Retinal pigment epithelial cell (primary cell): ENCODE data around the gene BRAF.
"Not testable (repeated sequence)": the region's sequence is repeated elsewhere in the genome, so short reads cannot be mapped to it uniquely, and the experiment has no call there.

Experiments used
- DNase-seq: peaks from one replicate; pipeline ENCODE4 v3.0.0-alpha.2; 2010; ENCODE audit warnings: low read depth
- H3K4me3 ChIP-seq: 2 replicates; pipeline ENCODE4 v1.5.1; 2011; ENCODE audit warnings: mild to moderate bottlenecking, low read length, control low read depth, moderate library complexity
- TF ChIP-seq, protein P1 (sequence below): conservative IDR thresholded peaks from 2 replicates; pipeline ENCODE4 v1.5.1; 2011; ENCODE audit warnings: low read depth, low read length, control low read depth, inconsistent platforms

BRAF gene

DNA sequence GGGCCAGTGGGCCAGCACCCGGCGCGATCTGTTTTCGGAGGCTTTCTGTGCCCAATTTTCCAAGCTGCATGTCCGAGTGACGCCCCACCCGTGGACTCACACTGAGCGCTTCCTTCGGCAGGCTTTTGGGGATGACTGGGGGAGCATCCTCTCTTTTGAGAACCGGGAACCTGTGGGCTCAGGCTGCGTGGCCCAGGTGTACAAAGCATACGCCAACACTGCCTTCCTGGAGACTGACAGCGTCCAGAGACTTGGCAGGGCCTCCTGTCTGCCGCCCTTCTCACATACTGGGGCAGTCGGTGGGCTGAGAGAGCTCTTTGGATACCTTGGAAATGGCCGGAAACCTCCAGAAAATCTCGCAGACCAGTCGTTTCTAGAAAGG lies 251.0 kb downstream of the BRAF start:
- H3K4me3 ChIP-seq: peak overlapping the region; percentile 55
- TF ChIP-seq, protein P1, sequence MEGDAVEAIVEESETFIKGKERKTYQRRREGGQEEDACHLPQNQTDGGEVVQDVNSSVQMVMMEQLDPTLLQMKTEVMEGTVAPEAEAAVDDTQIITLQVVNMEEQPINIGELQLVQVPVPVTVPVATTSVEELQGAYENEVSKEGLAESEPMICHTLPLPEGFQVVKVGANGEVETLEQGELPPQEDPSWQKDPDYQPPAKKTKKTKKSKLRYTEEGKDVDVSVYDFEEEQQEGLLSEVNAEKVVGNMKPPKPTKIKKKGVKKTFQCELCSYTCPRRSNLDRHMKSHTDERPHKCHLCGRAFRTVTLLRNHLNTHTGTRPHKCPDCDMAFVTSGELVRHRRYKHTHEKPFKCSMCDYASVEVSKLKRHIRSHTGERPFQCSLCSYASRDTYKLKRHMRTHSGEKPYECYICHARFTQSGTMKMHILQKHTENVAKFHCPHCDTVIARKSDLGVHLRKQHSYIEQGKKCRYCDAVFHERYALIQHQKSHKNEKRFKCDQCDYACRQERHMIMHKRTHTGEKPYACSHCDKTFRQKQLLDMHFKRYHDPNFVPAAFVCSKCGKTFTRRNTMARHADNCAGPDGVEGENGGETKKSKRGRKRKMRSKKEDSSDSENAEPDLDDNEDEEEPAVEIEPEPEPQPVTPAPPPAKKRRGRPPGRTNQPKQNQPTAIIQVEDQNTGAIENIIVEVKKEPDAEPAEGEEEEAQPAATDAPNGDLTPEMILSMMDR: no peak
- DNase-seq: no peak

DNA sequence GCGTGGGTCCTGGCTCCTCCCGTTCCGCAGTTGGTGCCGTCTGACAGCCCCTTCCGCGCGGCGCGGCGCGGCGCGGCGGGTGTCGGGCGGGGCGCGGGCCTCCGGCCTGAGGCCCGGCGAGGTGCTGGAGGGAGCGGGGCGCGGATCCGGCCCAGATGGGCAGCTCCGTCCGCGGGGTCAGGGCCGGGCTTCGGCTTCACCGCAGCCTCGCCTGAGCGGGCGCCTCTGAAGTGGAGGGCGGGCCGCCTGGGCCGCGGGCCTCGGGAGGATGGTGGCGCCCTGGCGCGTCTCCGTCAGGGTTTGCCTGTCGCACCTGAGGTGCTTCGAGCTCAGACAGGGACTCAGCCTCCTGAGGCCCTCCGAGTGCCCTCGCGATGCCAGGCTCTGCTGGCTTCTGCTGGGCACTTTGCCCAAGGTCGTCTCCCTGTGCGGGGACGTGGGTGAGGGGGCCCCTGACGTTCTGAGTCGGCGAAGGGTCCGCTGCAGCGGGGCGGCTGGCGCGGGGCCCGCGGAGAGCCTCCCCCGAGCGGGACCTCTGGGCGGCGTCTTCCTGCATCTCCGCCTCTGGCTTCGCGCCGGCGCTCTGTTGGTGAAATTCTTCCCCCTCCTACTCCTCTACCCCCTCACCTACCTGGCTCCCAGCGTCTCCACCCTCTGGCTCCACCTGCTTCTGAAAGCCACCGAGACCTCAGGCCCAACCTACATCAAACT lies 251.5 kb downstream of the BRAF start:
- no peak for DNase-seq
- TF ChIP-seq, protein P1: no peak
- peak overlapping the region; percentile 55 for H3K4me3 ChIP-seq

DNA sequence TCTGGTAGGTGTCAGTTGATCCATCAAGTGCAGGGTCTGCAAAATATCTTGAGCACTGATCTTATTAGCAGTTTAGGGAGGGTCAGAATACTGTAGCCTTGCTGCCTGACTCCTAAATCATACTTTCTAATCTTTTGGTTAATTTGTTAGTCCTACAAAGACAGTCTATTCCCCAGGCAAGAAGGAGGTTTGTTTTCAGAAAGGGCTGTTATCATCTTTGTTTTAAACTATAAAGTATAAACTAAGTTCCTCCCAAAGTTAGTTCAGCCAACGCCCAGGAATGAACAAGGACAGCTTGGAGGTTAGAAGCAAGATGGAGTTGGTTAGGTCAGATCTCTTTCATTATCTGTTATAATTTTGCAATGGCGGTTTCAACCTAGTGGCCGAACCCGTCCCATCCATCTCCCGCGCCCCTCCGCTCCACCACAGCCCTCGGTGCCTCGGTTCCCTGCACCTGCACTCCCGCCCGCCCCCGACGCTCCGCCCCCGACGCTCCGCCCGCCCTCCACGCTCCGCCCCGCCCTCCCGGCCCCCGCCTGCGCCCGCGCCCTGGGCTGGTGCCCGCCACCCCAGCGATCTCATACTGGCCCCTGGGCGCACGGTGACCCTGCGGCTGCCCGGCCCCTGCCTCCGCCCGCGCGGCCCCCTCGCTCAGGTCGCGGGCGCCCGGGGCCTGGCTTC lies 252.2 kb downstream of the BRAF start, which contains the start of gene ADCK2:
Gene ADCK2, plus strand, starts transcription at position 564 of the 681 bp plus-strand sequence. CDS start 386 bp downstream, outside the sequence.
- TF ChIP-seq, protein P1: no peak
- H3K4me3 ChIP-seq: peak within 1 kb of the TSS; percentile 55
- no peak for DNase-seq

DNA sequence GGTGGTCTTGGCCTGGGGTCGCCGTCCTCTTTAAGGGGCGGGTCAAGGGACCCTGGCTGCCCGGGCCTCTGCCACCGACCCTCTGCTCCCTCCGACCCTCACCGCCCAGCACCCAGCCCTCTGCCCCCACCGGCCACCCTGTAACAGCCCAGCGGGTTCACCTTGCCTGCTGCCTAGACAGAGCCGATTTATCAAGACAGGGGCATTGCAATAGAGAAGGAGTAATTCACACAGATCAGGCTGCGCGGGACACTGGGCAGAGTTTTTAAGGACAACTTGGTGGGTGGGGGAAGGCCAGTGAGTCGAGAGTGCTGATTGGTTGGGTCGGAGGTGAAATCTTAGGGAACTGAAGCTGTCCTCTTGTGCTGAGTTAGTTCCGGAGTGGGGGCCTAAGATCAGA lies 252.8 kb downstream of the BRAF start:
- no peak for DNase-seq
- no peak overlapping the region for H3K4me3 ChIP-seq
- TF ChIP-seq, protein P1: no peak

DNA sequence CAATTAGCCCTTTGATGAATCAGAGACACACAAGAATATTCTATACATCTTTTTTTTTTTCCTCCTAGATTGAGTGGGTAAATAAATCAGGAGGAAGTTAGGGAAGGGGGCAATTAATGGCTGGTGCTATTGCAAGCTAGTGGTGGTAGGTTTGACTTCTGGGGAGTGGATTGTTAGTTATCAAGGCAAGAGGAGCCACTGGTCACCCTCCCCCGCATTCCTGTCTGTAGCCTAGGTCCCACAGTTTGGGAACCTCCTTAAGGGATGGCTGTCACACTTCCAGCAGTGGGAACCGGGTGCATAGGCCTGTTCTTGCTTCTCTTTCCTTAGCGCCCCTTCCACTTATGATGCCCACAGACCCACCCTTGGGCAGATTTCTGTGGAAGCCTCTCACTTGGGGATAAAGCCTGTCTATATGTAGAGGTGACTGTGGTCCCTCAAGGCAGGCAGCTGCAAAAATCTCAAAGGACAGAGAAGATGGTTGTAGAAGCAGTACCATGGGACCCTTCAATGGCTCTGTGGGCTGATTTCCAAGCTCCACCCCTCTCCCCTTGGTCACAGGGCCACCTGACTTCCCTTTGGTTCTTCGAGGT lies 254.3 kb downstream of the BRAF start:
- no peak for DNase-seq
- H3K4me3 ChIP-seq: no peak overlapping the region
- TF ChIP-seq, protein P1: no peak

DNA sequence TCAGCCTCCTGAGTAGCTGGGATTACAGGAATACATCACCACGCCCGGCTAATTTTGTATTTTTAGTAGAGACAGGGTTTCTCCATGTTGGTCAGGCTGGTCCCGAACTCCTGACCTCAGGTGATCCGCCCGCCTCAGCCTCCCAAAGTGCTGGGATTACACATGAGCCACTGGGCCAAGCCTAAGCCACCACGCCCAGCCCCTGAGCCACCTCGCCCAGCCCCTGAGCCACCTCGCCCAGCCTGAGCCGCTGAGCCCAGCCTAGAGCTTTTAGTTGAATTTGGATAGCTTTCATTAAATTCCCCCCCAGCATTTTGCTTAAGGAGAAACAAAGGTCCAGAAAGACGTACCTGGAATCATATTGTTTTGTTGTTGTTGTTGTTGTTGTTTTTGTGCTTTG lies 254.9 kb downstream of the BRAF start:
- not testable (repeated sequence) for DNase-seq, H3K4me3 ChIP-seq

DNA sequence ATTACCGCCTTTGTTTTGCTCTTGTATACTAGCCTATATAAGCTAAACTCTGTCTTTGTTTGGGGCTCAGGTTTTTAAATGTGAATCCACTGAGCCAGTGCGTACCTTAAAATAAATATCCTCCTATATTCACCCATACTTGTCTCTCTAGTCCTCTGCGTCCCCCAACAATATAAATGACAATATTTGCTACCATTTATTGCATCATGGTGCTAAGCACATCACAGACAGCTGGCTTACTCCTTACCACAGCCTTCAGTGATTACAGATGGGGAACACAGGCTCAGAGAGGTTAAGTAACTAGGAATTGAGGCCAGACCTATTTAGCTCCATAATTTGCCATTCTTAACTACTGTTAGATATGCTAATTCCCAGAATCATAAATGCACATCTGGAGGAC lies 255.4 kb downstream of the BRAF start:
- no peak overlapping the region for H3K4me3 ChIP-seq
- TF ChIP-seq, protein P1: no peak
- DNase-seq: no peak
